ENCODE measurements around the gene PHEX. TPM values are rescaled to one million over a fixed set of nuclear protein-coding genes. Genes with fewer than 3 reads are reported as not detected.

Gene PHEX
- total and polyA plus RNA-seq, 7 donors, result 0.16 to 0.83 (median 0.71) TPM; not detected in 2

DNA sequence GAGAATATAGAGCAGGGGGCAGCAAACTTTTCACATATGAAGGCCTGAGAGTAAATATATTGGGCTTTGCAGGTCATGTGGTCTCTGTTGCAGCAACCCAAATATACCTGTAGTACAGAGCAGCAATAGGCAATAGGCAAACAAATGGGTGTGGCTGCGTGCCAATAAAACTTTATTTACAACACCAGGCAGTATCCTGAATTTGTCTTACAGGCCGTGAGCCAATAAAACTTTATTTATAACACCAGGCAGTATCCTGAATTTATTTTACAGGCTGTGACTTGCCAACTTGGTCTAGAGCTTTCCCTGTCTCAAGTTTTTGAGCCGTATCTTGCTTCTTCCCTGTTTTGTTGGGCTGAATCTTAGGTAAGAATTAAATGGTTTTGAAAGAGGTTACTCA lies 118.2 kb downstream of the PHEX start:
- 35 to 68% methylated on average over 3 of the region's 3 CpGs for WGBS, 2 donors
- H3K27me3 ChIP-seq, result no peaks in the 10 kb centered on the region
- H3K4me3 ChIP-seq, result no peak overlapping the region
- TF ChIP-seq EP300 (IDR thresholded peaks at IDR 0.05), result no peak
- no peak for TF ChIP-seq POLR2A (IDR thresholded peaks at IDR 0.05)
- no peak for TF ChIP-seq CTCF (IDR thresholded peaks at IDR 0.05)
- no peak for TF ChIP-seq POLR2AphosphoS5 (IDR thresholded peaks at IDR 0.05)
- H3K36me3 ChIP-seq, result no peaks in the 10 kb centered on the region
- no peak overlapping the region for H3K27ac ChIP-seq
- no peak for DNase-seq
- intact Hi-C loops (cut with DNase I), result no loop called here
- H3K4me1 ChIP-seq, result no peaks in the 10 kb centered on the region
- no peaks in the 10 kb centered on the region for H3K9me3 ChIP-seq

DNA sequence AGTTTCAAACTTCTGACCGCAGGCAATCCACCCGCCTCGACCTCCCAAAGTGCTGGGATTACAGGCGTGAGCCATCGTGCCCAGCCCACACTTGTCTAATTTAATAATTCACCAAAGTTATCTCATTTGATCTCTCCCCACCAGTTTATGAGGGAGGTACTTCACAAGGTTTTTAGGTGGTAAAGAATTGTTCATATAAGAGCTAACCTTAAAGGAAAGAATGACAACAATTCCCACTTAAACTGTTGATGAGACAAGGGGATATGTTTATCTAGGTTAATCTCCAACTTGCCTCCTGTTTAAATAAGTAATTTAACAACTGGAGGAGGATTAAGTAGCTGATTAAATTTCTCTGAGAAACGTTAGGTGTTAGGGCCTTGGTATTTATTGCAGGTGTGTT lies 123.0 kb downstream of the PHEX start:
- intact Hi-C loops (cut with DNase I), result no loop called here
- TF ChIP-seq POLR2AphosphoS5 (IDR thresholded peaks at IDR 0.05), result no peak
- TF ChIP-seq EP300 (IDR thresholded peaks at IDR 0.05), result no peak
- no peak for TF ChIP-seq CTCF (IDR thresholded peaks at IDR 0.05)
- no peak for TF ChIP-seq POLR2A (IDR thresholded peaks at IDR 0.05)
- no peaks in the 10 kb centered on the region for H3K9me3 ChIP-seq
- WGBS, 2 donors, result 57 to 68% methylated on average over 6 of the region's 6 CpGs
- H3K36me3 ChIP-seq, result no peaks in the 10 kb centered on the region
- no peaks in the 10 kb centered on the region for H3K4me1 ChIP-seq
- H3K4me3 ChIP-seq, result no peak overlapping the region
- DNase-seq, result no peak
- no peaks in the 10 kb centered on the region for H3K27me3 ChIP-seq
- H3K27ac ChIP-seq, result no peak overlapping the region

DNA sequence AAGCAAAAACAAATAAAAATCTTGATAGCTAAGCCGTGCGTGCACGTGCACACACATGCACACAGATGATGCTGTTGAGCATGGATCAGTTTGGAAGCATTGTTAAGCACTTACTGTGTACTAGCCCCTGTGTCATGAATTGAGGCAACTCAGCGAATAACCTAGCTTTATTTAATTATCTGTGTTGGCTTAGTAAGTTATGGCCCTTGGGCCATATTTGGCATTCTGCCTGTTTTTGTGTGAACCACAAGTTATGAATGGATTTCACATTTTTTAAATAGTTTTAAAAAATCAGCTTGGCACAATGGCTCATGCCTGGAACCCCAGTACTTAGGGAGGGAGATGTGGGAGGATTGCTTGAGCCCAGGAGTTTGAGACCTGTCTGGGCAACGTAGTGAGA lies 126.9 kb downstream of the PHEX start:
- Histone ChIP-seq H3K27me3 (no peaks in the 10 kb centered on the region), H3K4me3 (no peak overlapping the region), H3K9me3 (no peaks in the 10 kb centered on the region), H3K36me3 (no peaks in the 10 kb centered on the region), H3K4me1 (no peaks in the 10 kb centered on the region), H3K27ac (no peak overlapping the region)
- no peak for DNase-seq
- intact Hi-C loops (cut with DNase I), result no loop called here
- TF ChIP-seq POLR2AphosphoS5 (IDR thresholded peaks at IDR 0.05), result no peak
- 84 to 91% methylated on average over 5 of the region's 5 CpGs for WGBS, 2 donors

GRCh38 chrX:22163326-22163725 lies 131.2 kb downstream of the PHEX start:
- no peaks in the 10 kb centered on the region for H3K27me3 ChIP-seq
- no peaks in the 10 kb centered on the region for H3K4me1 ChIP-seq
- no peak overlapping the region for H3K27ac ChIP-seq
- H3K4me3 ChIP-seq, result no peak overlapping the region
- no peaks in the 10 kb centered on the region for H3K9me3 ChIP-seq
- no peak for TF ChIP-seq POLR2A (IDR thresholded peaks at IDR 0.05)
- TF ChIP-seq POLR2AphosphoS5 (IDR thresholded peaks at IDR 0.05), result no peak
- no peak for TF ChIP-seq CTCF (IDR thresholded peaks at IDR 0.05)
- no peak for DNase-seq
- WGBS, 2 donors, result 83 to 86% methylated on average over 3 of the region's 3 CpGs
- H3K36me3 ChIP-seq, result no peaks in the 10 kb centered on the region
- intact Hi-C loops (cut with DNase I), result no loop called here

DNA sequence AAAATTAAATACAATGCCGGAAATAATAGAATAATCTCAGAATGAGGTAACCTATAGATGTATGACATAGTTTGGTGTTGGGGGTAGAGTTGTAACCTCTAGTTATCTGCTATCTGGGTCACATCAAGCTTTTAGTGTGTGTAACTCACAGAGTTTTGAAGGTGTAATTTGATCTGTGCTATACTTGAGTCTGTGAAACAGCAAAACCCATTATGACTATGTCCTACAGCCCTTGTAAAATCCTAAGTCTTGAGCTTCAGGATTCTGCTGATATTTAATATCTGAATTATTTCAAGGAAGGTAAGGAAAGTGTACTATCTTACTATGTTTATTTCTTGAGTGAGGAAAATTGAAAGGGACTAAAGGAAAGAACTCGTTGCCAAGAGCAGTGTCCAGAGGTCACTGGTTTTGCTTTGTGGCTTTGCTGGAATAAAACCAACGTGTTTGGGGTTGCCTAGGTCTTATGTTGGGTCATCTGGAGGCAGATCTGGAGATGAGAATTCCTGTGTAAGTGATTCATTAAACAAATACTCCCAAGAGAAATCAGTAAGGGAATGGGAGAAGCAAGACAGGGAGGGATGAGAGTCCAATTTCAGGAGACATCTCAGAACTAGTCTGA lies 132.8 kb downstream of the PHEX start:
- Histone ChIP-seq H3K9me3 (no peaks in the 10 kb centered on the region), H3K36me3 (no peaks in the 10 kb centered on the region), H3K27me3 (no peaks in the 10 kb centered on the region), H3K4me1 (no peaks in the 10 kb centered on the region), H3K4me3 (no peak overlapping the region), H3K27ac (no peak overlapping the region)
- no peak for DNase-seq
- 54 to 60% methylated on average over 3 of the region's 3 CpGs for WGBS, 2 donors
- TF ChIP-seq POLR2A (IDR thresholded peaks at IDR 0.05), result no peak
- TF ChIP-seq EP300 (IDR thresholded peaks at IDR 0.05), result no peak
- no peak for TF ChIP-seq POLR2AphosphoS5 (IDR thresholded peaks at IDR 0.05)
- TF ChIP-seq CTCF (IDR thresholded peaks at IDR 0.05), result no peak
- intact Hi-C loops (cut with DNase I), result no loop called here

Data from sigmoid colon (tissue), 7 donors.